Measurements from ENCODE around the gene CCNB2. TPM values are rescaled to one million over a fixed set of nuclear protein-coding genes. Genes with fewer than 3 reads are reported as not detected.
A peak's percentile ranks its signal among the peaks of the same experiment; 100 is the strongest.

The CCNB2 gene
- total RNA-seq (10 to 100 TPM in 1 of 2 donors, 1 to 10 TPM in 1; 3.3 to 11.0 TPM), polyA plus RNA-seq (ENCODE audit: insufficient read length in 6 of 6) (10 to 100 TPM; 26.5 to 70.1 (median 37.2) TPM)
- long read RNA-seq, donor 1, transcript CCNB2-201 (9 exons, 1,556 nt), result major isoform, 26 of 27 reads
- long read RNA-seq, donor 1, partial matches to known transcripts, result 0 of 27 reads
- long read RNA-seq, donor 1, other reads (novel, unspliced or antisense), result 0 of 27 reads
- long read RNA-seq, donor 2, transcript CCNB2-201 (9 exons, 1,556 nt), result major isoform, 21 of 21 reads
- long read RNA-seq, donor 2, partial matches to known transcripts, result 0 of 21 reads
- long read RNA-seq, donor 2, other reads (novel, unspliced or antisense), result 0 of 21 reads
- long read RNA-seq, donor 3, transcript CCNB2-201 (9 exons, 1,556 nt), result major isoform, 39 of 41 reads
- long read RNA-seq, donor 3, partial matches to known transcripts, result 0 of 41 reads
- long read RNA-seq, donor 3, other reads (novel, unspliced or antisense), result 0 of 41 reads
- long read RNA-seq, donor 4, transcript CCNB2-201 (9 exons, 1,556 nt), result major isoform, 9 of 11 reads
- long read RNA-seq, donor 4, partial matches to known transcripts, result 2 of 11 reads
- long read RNA-seq, donor 4, other reads (novel, unspliced or antisense), result 0 of 11 reads
- long read RNA-seq, donor 5, transcript CCNB2-201 (9 exons, 1,556 nt), result major isoform, 19 of 25 reads
- long read RNA-seq, donor 5, partial matches to known transcripts, result 5 of 25 reads
- long read RNA-seq, donor 5, other reads (novel, unspliced or antisense), result 0 of 25 reads
- long read RNA-seq, donor 6, transcript CCNB2-201 (9 exons, 1,556 nt), result major isoform, 23 of 34 reads
- long read RNA-seq, donor 6, partial matches to known transcripts, result 11 of 34 reads
- long read RNA-seq, donor 6, other reads (novel, unspliced or antisense), result 0 of 34 reads
- long read RNA-seq, donor 7, partial matches to known transcripts, result 0 of 4 reads
- long read RNA-seq, donor 7, other reads (novel, unspliced or antisense), result 0 of 4 reads
- long read RNA-seq, donor 8, transcript CCNB2-201 (9 exons, 1,556 nt), result major isoform, 7 of 12 reads
- long read RNA-seq, donor 8, partial matches to known transcripts, result 5 of 12 reads
- long read RNA-seq, donor 8, other reads (novel, unspliced or antisense), result 0 of 12 reads
- long read RNA-seq, donor 9, result 0 reads
- long read RNA-seq, donor 10, partial matches to known transcripts, result 0 of 4 reads
- long read RNA-seq, donor 10, other reads (novel, unspliced or antisense), result 0 of 4 reads
- long read RNA-seq, donor 11, result 0 reads
- long read RNA-seq, donor 12, transcript CCNB2-201 (9 exons, 1,556 nt), result major isoform, 6 of 26 reads
- long read RNA-seq, donor 12, partial matches to known transcripts, result 20 of 26 reads
- long read RNA-seq, donor 12, other reads (novel, unspliced or antisense), result 0 of 26 reads

DNA sequence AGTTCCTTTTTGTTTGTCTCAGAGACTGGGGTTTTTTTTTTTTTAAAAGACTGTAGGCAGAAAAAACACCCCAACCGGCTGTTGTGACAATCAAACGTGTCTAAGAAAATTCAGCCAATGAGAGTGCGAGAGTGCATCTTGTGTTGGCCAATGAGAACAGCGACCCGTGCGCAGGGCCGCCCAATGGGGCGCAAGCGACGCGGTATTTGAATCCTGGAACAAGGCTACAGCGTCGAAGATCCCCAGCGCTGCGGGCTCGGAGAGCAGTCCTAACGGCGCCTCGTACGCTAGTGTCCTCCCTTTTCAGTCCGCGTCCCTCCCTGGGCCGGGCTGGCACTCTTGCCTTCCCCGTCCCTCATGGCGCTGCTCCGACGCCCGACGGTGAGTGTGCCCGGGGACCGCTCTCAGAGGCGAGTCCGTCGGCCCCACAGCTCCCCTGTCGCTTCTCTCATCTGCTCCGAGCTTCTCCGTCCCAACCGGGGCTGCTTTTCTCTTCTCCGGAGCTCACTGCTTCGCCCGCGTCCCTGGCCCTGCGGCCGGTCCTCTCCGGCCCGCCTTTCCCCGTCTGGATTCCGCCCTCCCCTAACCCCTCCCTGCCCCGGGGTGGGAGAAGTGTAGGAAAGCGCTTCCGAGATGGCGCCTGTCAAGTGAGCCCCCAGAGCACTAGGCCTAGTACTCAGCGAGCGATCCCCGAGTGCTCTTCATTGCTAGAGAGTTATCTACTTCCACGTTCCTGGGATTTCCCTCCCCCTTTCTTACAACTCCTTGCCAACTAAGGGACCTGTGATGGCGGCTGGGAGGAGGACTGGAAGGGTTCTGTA is at the start of gene CCNB2:
CCNB2 (plus strand) TSS at position 235 of the 821 bp plus-strand sequence; CDS start at position 358, 123 bp downstream.
- DNase-seq, result peak; percentile 87 to 94 (median 90)
- intact Hi-C loops (cut with DNase I), result no loop called here
- Histone ChIP-seq H3K9me3 (no peaks in the 10 kb centered on the region), H3K4me1 (peaks cover 0 to 13% of the 10 kb centered on the region in 2 donors), H3K4me3 (peak within 1 kb of the TSS; percentile 78 to 86), H3K27me3 (no peaks in the 10 kb centered on the region), H3K27ac (peak within 1 kb of the TSS; percentile 54 to 80), H3K36me3 (peaks cover 0 to 6% of the 10 kb centered on the region in 2 donors)
- TF ChIP-seq, protein P1, sequence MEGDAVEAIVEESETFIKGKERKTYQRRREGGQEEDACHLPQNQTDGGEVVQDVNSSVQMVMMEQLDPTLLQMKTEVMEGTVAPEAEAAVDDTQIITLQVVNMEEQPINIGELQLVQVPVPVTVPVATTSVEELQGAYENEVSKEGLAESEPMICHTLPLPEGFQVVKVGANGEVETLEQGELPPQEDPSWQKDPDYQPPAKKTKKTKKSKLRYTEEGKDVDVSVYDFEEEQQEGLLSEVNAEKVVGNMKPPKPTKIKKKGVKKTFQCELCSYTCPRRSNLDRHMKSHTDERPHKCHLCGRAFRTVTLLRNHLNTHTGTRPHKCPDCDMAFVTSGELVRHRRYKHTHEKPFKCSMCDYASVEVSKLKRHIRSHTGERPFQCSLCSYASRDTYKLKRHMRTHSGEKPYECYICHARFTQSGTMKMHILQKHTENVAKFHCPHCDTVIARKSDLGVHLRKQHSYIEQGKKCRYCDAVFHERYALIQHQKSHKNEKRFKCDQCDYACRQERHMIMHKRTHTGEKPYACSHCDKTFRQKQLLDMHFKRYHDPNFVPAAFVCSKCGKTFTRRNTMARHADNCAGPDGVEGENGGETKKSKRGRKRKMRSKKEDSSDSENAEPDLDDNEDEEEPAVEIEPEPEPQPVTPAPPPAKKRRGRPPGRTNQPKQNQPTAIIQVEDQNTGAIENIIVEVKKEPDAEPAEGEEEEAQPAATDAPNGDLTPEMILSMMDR (IDR thresholded peaks at IDR 0.05), result no peak
- peak; percentile 100 for ATAC-seq

DNA sequence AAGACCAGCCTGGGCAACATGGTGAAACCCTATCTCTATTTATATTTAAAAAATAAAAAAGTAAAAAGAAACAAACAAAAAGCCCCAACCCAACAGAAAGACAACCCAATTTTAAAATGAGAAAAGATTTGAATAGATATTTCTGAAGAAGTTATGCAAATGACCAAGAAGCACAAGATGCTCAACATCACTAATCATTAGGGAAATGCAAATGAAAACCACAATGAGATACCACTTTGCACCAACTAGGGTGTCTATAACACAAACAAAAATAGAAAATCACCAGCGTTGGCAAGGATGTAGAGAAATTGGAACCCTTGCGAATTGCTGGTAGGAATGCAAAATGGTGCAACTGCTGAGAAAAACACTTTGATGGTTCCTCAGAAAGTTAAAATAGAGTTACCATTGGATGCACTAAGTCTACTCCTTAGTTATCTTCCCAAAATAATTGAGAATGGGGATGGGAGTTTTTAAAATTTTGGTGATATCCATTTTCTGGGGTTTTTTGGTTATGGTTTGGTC is 45.8 kb upstream of the CCNB2 start:
- ATAC-seq, result no peak
- no peaks in the 10 kb centered on the region for H3K9me3 ChIP-seq
- no peaks in the 10 kb centered on the region for H3K4me1 ChIP-seq
- peaks cover 0 to 95% of the 10 kb centered on the region in 2 donors for H3K36me3 ChIP-seq
- no peak overlapping the region for H3K4me3 ChIP-seq
- no peaks in the 10 kb centered on the region for H3K27me3 ChIP-seq
- H3K27ac ChIP-seq, result no peak overlapping the region
- intact Hi-C loops (cut with DNase I), result no loop called here
- DNase-seq, result no peak
- TF ChIP-seq, protein P1 (IDR thresholded peaks at IDR 0.05), result no peak

DNA sequence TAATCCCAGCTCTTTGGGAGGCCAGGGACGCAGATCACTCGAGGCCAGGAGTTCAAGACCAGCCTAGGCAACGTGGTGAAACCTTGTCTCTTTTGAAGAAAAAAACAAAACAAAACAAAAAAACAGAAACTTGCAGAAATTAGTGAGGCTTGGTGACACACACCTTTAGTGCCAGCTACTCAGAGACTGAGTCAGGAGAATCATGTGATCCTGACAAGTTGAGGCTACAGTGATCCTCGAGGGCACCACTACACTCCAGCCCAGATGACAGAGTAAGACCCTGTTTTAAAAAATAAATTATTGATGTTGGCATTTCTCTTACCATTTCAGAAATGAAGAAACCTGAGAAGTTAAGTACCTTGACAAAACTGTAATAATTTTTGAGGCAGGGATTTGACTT is 44.6 kb upstream of the CCNB2 start:
- Histone ChIP-seq H3K36me3 (peaks cover 0 to 95% of the 10 kb centered on the region in 2 donors), H3K27me3 (no peaks in the 10 kb centered on the region), H3K9me3 (no peaks in the 10 kb centered on the region), H3K27ac (no peak overlapping the region), H3K4me1 (no peaks in the 10 kb centered on the region), H3K4me3 (no peak overlapping the region)
- intact Hi-C loops (cut with DNase I), result no loop called here
- ATAC-seq (no peak), DNase-seq (no peak)
- TF ChIP-seq, protein P1 (IDR thresholded peaks at IDR 0.05), result no peak

DNA sequence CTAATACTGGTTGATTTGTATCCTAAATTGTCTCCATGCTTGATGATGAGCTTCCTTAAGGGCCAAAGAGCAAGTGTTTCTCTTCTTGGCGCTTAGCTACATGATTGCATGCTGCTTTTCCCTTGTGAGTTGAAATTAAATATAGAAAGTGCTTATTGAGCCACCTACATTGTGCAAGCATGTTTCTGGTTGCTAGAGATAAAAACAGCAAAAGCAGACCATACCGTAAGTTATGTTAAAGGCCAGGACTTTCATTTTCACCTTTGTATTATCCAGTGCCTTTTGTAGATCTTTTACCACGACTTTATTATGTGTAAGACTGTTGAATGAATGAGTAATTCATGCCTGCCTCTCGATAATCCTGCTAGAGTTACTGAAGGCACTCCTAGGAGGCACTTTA is 41.9 kb upstream of the CCNB2 start:
- TF ChIP-seq, protein P1 (IDR thresholded peaks at IDR 0.05), result no peak
- H3K36me3 ChIP-seq, result peaks cover 0 to 96% of the 10 kb centered on the region in 2 donors
- no peak for ATAC-seq
- intact Hi-C loops (cut with DNase I), result no loop called here
- no peak overlapping the region for H3K4me3 ChIP-seq
- no peak overlapping the region for H3K27ac ChIP-seq
- DNase-seq, result no peak
- no peaks in the 10 kb centered on the region for H3K27me3 ChIP-seq
- no peaks in the 10 kb centered on the region for H3K9me3 ChIP-seq
- H3K4me1 ChIP-seq, result no peaks in the 10 kb centered on the region

Measured in left lung (tissue), 14 donors.